Measurements from ENCODE around the gene RPS6KA2. TPM values are rescaled to one million over a fixed set of nuclear protein-coding genes. Genes with fewer than 3 reads are reported as not detected.
"Not testable (repeated sequence)": the region's sequence is repeated elsewhere in the genome, so short reads cannot be mapped to it uniquely, and the experiment has no call there.

Gene RPS6KA2
- total and polyA plus RNA-seq, 2 experiments from 2014 or later: 19.3 to 24.0 TPM

DNA sequence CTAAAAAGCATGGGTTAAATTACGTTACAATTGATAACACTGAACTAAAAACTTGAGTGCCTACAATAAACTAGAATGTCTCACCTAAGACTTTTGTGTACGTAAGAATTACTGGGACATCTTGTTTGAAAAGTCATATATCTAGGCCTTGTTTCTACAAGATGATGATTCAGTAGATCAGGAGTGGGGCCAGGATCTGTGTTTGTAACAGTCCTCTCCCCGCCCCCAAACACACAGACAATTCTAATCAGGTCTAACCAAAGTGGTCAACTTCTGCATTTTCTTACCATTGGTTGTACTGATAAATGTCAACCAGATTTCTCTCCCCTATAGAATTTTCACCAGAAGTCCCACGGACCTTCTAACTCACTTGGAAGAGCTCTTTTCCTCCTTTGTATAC, 97.5 kb downstream of the RPS6KA2 start:
- no peak overlapping the region for H3K27ac ChIP-seq
- H3K27me3 ChIP-seq: no peaks in the 10 kb centered on the region
- no peaks in the 10 kb centered on the region for H3K9me3 ChIP-seq (ENCODE audit: low read depth)
- H3K4me3 ChIP-seq: no peak overlapping the region
- no peak for DNase-seq (ENCODE audit: low read depth in 1 of 2, low spot score in 1 of 2)
- H3K36me3 ChIP-seq: no peaks in the 10 kb centered on the region
- TF ChIP-seq, protein P1, sequence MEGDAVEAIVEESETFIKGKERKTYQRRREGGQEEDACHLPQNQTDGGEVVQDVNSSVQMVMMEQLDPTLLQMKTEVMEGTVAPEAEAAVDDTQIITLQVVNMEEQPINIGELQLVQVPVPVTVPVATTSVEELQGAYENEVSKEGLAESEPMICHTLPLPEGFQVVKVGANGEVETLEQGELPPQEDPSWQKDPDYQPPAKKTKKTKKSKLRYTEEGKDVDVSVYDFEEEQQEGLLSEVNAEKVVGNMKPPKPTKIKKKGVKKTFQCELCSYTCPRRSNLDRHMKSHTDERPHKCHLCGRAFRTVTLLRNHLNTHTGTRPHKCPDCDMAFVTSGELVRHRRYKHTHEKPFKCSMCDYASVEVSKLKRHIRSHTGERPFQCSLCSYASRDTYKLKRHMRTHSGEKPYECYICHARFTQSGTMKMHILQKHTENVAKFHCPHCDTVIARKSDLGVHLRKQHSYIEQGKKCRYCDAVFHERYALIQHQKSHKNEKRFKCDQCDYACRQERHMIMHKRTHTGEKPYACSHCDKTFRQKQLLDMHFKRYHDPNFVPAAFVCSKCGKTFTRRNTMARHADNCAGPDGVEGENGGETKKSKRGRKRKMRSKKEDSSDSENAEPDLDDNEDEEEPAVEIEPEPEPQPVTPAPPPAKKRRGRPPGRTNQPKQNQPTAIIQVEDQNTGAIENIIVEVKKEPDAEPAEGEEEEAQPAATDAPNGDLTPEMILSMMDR (IDR thresholded peaks at IDR 0.05; ENCODE audit: low read depth, low read length): no peak
- H3K4me1 ChIP-seq (ENCODE audit: low read depth): no peaks in the 10 kb centered on the region

DNA sequence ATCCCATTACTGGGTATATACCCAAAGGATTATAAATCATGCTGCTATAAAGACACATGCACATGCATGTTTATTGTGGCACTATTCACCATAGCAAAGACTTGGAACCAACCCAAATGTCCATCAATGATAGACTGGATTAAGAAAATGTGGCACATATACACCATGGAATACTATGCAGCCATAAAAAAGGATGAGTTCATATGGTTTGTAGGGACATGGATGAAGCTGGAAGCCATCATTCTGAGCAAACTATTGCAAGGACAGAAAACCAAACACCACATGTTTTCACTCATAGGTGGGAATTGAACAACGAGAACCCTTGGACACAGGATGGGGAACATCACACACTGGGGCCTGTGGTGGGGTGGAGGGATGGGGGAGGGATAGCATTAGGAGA, 98.0 kb downstream of the RPS6KA2 start:
- not testable (repeated sequence) for DNase-seq (ENCODE audit: low read depth in 1 of 2, low spot score in 1 of 2); H3K27me3 ChIP-seq; H3K4me1 ChIP-seq (ENCODE audit: low read depth); H3K9me3 ChIP-seq (ENCODE audit: low read depth); H3K27ac ChIP-seq; H3K4me3 ChIP-seq; H3K36me3 ChIP-seq

DNA sequence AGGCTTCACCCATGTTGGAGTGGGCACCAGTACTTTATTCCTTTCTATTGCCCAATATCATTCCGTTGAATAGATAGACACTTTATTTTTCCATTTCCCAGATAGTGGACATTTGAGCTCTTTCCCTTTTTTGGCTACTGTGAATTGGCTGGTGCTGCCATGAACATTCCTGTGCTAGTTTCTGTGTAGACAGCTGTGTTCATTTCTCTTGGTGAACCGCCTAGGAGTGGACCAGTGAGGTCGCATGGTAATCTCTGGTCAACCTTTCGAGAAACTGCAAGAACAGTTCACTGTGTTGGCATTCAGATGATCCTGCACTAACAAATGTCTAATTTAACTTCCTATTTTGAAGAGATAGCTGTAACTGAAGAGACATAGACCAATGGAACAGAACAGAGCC, 99.2 kb downstream of the RPS6KA2 start:
- DNase-seq (ENCODE audit: low read depth in 1 of 2, low spot score in 1 of 2): no peak
- Histone ChIP-seq H3K27me3 (no peaks in the 10 kb centered on the region), H3K9me3 (ENCODE audit: low read depth) (no peaks in the 10 kb centered on the region), H3K36me3 (no peaks in the 10 kb centered on the region), H3K4me1 (ENCODE audit: low read depth) (no peaks in the 10 kb centered on the region), H3K27ac (no peak overlapping the region), H3K4me3 (no peak overlapping the region)
- TF ChIP-seq, protein P1 (IDR thresholded peaks at IDR 0.05; ENCODE audit: low read depth, low read length): no peak

DNA sequence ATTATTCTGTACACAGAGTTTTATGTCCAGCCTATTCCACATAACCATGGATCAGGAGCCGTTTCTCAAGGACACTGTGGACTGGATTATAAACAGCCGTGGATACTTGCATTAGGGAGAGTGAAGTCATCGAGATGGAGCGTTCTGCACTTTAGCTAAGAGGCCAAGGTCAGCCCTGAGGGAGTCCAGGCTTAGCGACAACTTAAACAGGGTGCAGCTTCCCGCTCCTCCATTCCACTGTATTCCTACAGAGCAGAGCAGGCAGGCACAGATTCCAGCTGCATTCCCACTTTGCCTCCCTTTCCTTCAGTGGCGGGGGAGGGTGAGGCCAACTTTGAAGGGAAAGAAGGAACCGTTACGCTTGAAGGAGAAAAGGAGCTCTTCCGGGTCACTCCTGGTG, 100.1 kb downstream of the RPS6KA2 start:
- no peaks in the 10 kb centered on the region for H3K27me3 ChIP-seq
- H3K9me3 ChIP-seq (ENCODE audit: low read depth): no peaks in the 10 kb centered on the region
- H3K27ac ChIP-seq: no peak overlapping the region
- no peaks in the 10 kb centered on the region for H3K4me1 ChIP-seq (ENCODE audit: low read depth)
- no peak for DNase-seq (ENCODE audit: low read depth in 1 of 2, low spot score in 1 of 2)
- no peaks in the 10 kb centered on the region for H3K36me3 ChIP-seq
- H3K4me3 ChIP-seq: no peak overlapping the region
- TF ChIP-seq, protein P1 (IDR thresholded peaks at IDR 0.05; ENCODE audit: low read depth, low read length): no peak

DNA sequence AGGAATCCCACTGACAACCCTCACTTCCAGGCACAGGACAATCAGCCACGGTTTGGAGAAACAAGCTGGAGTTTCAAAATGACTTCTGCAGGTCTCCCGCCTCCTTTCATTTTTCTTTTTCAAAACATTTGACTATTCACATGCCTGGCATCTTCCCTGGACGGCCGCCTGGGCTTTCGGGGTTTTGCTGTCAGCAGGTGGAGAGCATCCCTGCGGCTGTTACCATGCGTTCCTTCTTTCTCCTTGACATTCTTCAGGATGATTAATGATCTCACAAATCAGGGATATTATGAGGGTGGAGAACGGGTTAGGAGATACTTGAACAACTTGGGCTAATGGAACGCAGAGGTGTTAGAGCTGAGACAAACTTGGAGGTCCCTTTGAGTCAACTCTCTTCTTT, 101.5 kb downstream of the RPS6KA2 start:
- Histone ChIP-seq H3K36me3 (no peaks in the 10 kb centered on the region), H3K27ac (no peak overlapping the region), H3K4me1 (ENCODE audit: low read depth) (no peaks in the 10 kb centered on the region), H3K9me3 (ENCODE audit: low read depth) (no peaks in the 10 kb centered on the region), H3K27me3 (no peaks in the 10 kb centered on the region), H3K4me3 (no peak overlapping the region)
- TF ChIP-seq, protein P1 (IDR thresholded peaks at IDR 0.05; ENCODE audit: low read depth, low read length): no peak
- DNase-seq (ENCODE audit: low read depth in 1 of 2, low spot score in 1 of 2): no peak

DNA sequence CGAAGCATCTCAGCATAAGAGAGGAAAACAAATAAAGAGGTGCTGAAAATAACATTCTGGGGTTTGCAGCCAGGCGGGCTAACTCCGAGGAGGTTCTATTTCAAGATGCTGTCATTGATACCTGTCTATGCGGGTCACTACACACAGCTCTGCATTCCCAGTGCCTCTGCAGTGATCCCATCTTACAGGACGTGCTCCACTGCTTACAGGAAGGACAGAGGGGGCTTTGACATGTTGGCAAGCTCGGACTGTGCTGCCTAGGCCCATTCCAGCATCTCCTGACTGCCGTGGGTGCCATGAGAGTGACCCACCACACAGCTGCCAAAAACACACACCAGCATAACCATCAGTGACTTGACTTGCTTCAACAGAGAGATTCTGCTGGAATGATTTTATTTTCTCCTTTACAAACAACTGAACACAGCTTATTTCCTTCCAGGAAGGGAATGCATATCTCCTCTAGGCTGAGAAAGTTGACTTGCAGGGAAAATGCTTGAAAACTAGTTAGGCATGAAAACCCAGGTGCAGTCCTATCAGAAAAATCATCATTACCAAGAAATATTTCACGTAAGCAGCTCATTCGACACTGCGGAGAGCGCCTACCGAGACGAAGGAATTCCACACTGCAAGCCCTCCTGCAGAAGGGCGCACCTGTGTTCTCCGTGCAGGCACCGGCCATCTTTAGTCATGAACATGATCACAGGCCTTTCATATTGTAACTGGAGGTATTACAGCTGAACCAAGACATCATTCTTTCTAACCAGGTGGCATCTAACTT, 103.1 kb downstream of the RPS6KA2 start:
- no peak for DNase-seq (ENCODE audit: low read depth in 1 of 2, low spot score in 1 of 2)
- no peak overlapping the region for H3K27ac ChIP-seq
- H3K4me3 ChIP-seq: no peak overlapping the region
- H3K27me3 ChIP-seq: no peaks in the 10 kb centered on the region
- no peaks in the 10 kb centered on the region for H3K36me3 ChIP-seq
- no peaks in the 10 kb centered on the region for H3K4me1 ChIP-seq (ENCODE audit: low read depth)
- no peaks in the 10 kb centered on the region for H3K9me3 ChIP-seq (ENCODE audit: low read depth)
- TF ChIP-seq, protein P1 (IDR thresholded peaks at IDR 0.05; ENCODE audit: low read depth, low read length): no peak
